ENCODE results near the gene MMAB. TPM values are rescaled to one million over a fixed set of nuclear protein-coding genes. Genes with fewer than 3 reads are reported as not detected.

MMAB gene
- total and polyA plus RNA-seq, 10 of the 15 experiments (the other 5 are each of a cell fraction or from before 2014, with no cell fraction given): 10.6 to 65.3 (median 45.2) TPM

GRCh38 chr12:109592195-109592904, 19.0 kb upstream of the MMAB start:
- Histone ChIP-seq H2AFZ (ENCODE audit: control insufficient read depth, low read depth, low read length) (no peak overlapping the region), H3K9me3 (replicated peaks; ENCODE audit: control insufficient read depth, insufficient read depth, low read length) (no peaks in the 10 kb centered on the region), H4K20me1 (ENCODE audit: control insufficient read depth, insufficient read depth) (no peaks in the 10 kb centered on the region), H3K79me2 (ENCODE audit: control insufficient read depth, insufficient read depth, low read length) (no peaks in the 10 kb centered on the region), H3K36me3 (ENCODE audit: control insufficient read depth in 2 of 2, insufficient read depth in 2 of 2, low read length in 1 of 2) (peaks cover 2 to 7% of the 10 kb centered on the region in 2 experiments; a peak in 3 of 4 replicates), H3K4me1 (ENCODE audit: control insufficient read depth, insufficient read depth, low read length) (peaks cover 4% of the 10 kb centered on the region; the same call in 1 of the 2 replicates), H3K4me3 (no peak overlapping the region), H3K4me2 (ENCODE audit: control insufficient read depth, insufficient read depth) (no peak overlapping the region), H3K27ac (ENCODE audit: control insufficient read depth, insufficient read depth) (no peak overlapping the region), H3K27me3 (replicated peaks in 1 of 2; ENCODE audit: control insufficient read depth in 2 of 2, insufficient read depth in 2 of 2, low read length in 1 of 2) (no peaks in the 10 kb centered on the region), H3K9ac (ENCODE audit: control insufficient read depth, insufficient read depth, low read length) (no peak overlapping the region)
- SMC1A ChIA-PET (ENCODE audit: uncharacterized antibody, unreplicated experiment): no interaction called here
- RAD21 ChIA-PET (ENCODE audit: unreplicated experiment): no interaction called here
- TF ChIP-seq, protein P1, sequence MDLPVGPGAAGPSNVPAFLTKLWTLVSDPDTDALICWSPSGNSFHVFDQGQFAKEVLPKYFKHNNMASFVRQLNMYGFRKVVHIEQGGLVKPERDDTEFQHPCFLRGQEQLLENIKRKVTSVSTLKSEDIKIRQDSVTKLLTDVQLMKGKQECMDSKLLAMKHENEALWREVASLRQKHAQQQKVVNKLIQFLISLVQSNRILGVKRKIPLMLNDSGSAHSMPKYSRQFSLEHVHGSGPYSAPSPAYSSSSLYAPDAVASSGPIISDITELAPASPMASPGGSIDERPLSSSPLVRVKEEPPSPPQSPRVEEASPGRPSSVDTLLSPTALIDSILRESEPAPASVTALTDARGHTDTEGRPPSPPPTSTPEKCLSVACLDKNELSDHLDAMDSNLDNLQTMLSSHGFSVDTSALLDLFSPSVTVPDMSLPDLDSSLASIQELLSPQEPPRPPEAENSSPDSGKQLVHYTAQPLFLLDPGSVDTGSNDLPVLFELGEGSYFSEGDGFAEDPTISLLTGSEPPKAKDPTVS (IDR thresholded peaks at IDR 0.05; ENCODE audit: low read depth, low read length): no peak
- no peak for TF ChIP-seq SUZ12 (IDR thresholded peaks at IDR 0.05; ENCODE audit: unreplicated experiment)
- no peak for TF ChIP-seq RELA (IDR thresholded peaks at IDR 0.05; ENCODE audit: borderline replicate concordance, partially characterized antibody)
- no peak for TF ChIP-seq PAX5 (IDR thresholded peaks at IDR 0.05; ENCODE audit: borderline replicate concordance, low read depth, low read length)
- no peak for TF ChIP-seq RCOR1 (conservative IDR thresholded peaks at IDR 0.05; ENCODE audit: low read depth, low read length)
- no peak for TF ChIP-seq FOXK2 (IDR thresholded peaks at IDR 0.05)
- no peak for TF ChIP-seq BHLHE40 (IDR thresholded peaks at IDR 0.05; ENCODE audit: borderline replicate concordance in 1 of 2, low read depth in 2 of 2, low read length in 1 of 2)
- no peak for TF ChIP-seq ZZZ3 (IDR thresholded peaks at IDR 0.05; ENCODE audit: control insufficient read depth, insufficient read length, low read depth)
- TF ChIP-seq FOXM1 (IDR thresholded peaks at IDR 0.05; ENCODE audit: low read depth, low read length): no peak
- TF ChIP-seq SP1 (IDR thresholded peaks at IDR 0.05; ENCODE audit: low read depth, low read length): no peak
- ATAC-seq: no peak
- POLR2A ChIA-PET: interaction anchor here (1.3 kb wide), 1 partner anchor 20 kb away, joined by 4 read pairs; no protein-coding TSS in a partner anchor
- no TSS peak for BruUV-seq (replicated peaks)
- intact Hi-C loops (cut with micrococcal nuclease; ENCODE audit: unreplicated experiment) (no loop called here), in situ Hi-C loops (cut with MboI) (loop anchor here (5.0 kb wide), 1 partner anchor 185 kb away; no protein-coding TSS in a partner anchor)
- CTCF ChIA-PET: no interaction called here
- FAIRE-seq: no peak
- 93% methylated on average over 19 of the region's 19 CpGs for WGBS (ENCODE audit: insufficient coverage, insufficient replicate concordance, low lambda C conversion rate, missing lambda C conversion rate)
- DNase-seq (ENCODE audit: low read depth, low spot score): no peak

All from GM12878 (cell line).